Stimulated activated CD8-positive, alpha-beta memory T cell treated with anti-CD3 and anti-CD28 coated beads, Interleukin-12 subunit alpha, Interleukin-12 subunit beta, amount 100 ng/mL, for 24 hours (primary cell): ENCODE data around the gene AFG1L.
"Not testable (repeated sequence)": the region's sequence is repeated elsewhere in the genome, so short reads cannot be mapped to it uniquely, and the experiment has no call there.

Source experiments
- DNase-seq: peaks from one replicate; pipeline ENCODE4 v3.0.0-alpha.2; 2020; ENCODE audit errors: extremely low read depth

Gene AFG1L

DNA sequence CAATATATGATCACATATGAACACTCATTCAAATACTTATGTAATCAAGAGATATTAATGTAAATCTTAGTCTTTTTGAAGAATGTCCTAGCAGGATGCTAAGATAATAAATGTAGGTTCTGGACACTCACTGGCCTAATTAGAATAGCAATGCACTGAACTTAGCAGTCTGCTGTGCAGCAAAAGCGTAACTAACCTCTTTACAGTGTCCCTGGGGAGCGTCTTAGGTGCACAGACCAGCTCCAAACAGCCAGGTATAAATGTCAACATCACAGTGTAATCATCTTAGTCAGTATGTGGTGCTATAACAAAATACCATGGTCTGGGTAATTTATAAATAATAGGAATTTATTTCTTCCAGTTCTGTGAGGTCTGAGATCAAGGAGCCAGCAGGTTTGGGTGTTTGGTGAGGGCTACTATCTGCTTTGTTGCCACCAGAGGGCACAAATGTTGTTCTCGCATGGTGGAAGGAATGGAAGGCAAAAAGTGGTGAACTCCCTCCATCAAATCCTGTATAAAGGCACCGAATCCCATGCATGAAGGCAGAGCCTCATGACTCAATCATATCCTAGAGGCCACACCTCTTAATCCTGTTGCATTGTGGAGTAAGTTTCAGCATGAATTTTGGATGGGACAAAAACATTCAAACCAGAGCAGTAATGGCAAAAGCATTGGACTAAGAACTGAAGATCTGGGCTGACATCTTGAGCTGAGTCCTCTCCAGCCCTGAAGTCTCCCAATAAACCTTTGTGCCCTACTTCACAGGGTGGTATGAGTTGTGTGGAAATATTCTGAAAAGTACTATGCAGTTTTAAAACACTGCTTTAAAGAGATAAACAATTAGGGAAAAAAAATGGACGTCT is 224.1 kb downstream of the AFG1L start:
- no peak for DNase-seq

DNA sequence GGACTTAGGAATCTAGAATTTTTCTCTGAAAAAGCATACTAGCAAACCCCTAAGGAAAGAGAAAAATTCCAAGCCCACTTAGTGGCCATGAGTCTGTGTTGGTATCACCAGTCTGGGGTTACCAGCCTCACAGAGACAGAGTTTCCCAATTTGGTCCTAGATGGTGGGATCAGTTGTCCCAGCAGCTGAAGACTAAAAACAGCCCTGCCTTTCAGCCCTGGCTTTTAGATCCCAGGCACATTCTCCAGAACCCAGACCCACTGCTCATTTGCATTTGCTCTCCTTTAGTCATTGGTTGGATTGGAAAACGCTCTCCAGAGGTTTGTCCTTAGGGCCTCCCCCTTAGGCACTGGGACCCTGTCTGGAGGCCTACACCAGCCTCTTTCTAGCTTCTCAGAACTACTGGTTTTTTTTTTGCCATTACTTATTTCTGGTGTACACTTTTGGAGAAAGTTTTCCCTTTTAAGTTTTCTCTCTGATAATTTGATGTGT is 226.8 kb downstream of the AFG1L start:
- no peak for DNase-seq

DNA sequence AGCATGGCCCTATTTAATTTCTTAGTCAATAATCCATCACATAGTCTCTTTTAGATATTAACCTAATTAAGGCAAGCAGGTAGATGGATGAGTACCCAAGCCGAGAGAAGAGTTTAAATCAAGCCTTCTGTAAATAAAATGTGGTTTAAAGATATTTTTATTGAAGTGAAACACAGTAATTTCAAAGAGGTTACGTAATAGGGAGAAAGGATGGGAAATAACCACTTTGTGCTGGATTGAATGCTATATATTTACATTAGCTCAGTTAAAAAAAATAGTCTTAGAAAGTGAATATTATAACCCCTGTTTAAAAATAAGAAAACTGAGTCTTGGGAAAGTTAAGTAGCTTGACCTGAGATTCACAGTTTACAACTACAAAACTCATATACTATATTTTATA is 228.8 kb downstream of the AFG1L start:
- no peak for DNase-seq

DNA sequence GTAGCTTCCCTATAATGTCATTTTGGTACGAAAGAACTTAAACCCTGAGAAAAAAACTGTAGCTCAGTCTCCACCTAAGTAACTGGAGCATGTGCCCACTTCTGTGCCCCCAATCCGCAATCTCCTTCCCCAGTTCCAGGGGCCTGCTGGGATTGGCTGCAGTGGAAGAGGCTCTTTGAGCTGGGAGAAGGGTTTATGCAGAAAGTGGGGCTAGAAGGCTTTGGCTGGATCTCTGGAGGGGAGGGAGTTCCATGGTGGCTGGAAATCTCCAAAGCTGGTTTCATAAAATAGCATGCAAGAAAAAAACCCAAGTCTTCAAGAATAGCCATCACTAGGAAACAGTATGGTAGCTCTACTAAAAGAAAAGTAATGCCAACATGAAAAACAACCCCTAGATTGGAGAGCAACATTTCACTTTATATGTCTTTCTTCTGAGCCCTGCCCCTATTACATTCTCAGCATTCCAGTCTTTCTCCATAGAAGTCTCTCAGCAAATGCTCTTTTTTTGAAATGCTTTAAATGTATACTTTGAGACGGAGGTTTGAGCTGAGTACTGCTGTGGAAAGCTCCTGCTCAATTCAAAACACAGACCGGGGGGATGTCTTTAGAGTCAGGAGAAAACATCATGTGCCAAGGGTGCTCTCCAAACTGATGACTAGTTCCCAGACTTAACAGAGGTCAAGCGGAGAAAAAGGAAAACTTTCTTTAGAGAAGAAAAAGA is 229.8 kb downstream of the AFG1L start:
- no peak for DNase-seq

DNA sequence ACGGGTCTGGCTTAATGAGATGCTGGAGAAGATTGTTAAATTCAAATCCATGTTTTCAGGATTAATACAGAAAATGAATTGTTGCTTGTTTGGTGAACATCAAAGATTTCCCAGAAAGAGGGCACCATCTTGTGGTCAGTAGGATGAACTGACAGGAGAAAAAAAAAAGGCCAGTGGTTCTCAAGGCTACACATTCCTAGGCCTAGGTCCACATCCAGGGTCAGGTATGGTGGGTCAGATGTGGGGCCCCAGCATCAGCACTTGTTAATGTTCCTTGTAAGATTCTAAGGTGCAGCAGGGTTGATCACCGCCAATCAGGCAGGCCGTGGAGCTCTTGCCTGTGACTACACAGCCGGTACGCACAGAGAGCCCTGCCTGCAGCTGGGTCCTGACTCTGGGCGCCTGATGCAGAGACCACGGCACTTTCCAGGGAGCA is 231.9 kb downstream of the AFG1L start:
- DNase-seq = no peak

DNA sequence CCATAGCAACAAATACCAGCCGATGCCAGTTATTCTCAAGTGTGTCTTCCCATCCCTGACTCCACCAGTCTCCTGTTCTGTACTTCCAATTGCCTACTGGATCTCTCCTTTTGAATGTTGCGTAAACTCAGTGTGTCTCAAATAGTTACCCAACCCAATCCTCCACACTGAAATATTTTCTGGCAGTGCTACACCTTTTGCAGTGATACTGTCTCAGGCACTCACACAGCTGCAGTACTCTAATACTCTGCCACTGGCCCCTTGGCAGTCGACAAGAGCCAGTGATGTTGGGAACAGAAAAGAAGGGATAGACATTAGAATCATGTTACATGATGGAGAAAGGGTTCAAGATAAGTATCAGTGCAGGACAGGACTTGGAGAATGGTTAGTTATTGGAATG is 234.0 kb downstream of the AFG1L start:
- no peak for DNase-seq

DNA sequence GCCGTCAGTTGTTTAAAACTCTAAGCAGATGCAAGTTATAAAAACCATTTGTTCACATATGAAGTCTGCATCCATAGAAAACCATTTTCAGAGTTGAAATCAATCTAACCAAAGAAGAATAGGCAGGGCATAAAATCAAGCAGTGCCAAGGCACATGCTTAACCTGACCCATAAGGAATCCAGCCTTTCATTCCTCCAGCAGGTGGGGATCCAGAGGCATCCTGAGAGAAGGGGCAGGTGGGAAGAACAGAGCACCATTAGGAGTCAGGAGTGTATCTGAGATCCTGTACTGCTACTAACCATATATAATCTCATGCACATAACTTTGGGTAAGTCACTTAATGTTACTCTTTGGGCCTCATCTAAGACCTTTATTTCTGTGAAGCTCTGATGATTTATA is 236.5 kb downstream of the AFG1L start:
- no peak for DNase-seq

DNA sequence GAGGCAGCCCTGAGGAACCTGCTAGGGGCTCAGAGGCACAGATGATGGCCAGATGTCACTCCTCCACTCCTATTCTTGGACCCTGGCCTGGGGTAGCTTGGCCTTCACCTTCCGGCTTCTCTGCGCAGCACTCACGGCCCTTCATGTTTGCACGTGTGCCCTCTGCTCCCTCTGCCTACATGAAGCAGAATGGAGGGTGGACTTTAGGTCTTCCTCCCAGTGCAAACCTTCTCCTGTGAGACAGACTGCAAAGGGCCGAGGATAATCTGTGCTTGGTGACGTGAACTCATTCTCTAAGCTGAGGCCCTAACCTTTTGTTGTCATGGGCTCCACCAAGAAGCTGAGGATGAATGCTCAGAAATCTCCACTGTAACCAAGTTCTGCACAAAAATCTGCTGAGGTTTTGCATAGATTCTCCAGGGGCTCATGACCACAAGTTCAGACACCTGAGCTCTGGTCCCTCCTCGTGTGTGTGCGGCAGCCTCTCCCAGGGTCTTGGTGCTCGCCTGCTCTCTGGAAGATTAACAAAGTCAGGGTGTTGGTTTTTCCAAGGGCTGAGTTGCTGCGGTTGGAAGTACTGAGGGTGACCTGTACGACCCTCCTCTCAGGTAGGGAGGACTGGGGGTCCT is 240.4 kb downstream of the AFG1L start:
- no peak for DNase-seq

DNA sequence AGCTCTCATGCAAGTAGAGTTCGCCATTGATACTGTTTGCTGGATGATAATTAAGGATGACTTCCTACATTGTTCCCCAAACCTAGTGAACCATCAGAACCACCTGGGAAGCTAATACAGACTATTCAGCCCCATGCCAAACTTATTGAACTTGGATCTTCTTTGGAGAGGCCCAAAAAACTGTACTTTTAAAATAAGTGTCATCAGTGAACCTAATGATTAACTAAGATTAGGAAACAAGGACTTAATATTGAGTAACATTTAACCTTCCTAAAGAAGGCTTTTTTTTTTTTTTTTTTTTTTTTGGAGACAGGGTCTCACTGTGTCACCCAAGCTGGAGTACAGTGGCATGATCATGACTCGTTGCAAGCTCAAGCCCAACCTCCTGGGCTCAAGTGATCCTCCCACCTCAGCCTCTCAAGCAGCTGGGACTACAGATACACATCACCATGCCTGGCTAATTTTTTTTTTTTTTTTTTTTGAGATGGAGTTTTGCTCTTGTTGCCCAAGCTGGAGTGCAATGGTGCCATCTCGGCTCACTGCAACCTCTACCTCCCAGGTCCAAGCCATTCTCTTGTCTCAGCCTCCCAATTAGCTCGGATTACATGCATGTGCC is 241.2 kb downstream of the AFG1L start:
- not testable (repeated sequence) for DNase-seq

DNA sequence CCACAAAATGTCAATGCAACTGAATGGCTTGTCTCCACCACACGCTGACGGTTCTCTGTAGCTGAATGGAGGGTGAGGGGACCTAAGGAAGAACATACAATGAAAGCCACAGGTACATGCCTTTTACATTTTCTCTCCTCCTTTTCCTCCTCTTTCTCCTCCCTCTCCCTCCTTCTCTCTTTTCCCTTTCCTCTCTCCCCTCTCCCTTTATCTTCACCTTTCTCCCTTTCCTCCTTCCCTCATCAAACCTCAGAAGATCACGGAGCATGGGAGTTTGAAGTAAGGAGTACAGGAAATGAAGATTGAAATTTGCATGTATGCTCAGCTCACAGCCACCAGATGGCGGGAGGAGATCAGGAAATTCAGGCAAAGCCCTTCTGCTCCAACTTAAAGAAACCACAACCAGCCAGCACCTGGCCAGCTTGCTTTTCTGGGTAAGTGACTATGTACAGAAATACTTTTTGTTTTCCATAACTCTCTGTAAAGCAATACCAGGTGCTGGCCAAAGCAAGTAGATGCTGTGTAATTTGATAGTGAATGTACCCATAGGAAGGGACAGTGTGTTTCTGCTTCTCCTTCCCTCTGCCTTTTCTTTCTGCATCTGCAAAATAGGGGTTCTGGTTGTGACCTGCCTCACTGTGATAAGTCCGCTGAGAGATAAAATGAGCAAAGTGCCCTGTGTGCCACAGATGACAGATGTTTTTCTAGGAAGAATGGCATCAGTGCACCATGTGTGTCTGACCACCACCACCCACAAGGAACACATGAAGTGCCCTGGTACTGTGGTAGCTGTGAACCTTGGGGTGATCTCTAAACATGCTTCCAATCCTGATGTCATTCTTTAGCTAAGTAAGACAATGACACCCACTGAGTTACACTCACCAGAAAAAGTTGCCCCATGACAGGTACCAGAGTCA is 247.2 kb downstream of the AFG1L start:
- DNase-seq = no peak

DNA sequence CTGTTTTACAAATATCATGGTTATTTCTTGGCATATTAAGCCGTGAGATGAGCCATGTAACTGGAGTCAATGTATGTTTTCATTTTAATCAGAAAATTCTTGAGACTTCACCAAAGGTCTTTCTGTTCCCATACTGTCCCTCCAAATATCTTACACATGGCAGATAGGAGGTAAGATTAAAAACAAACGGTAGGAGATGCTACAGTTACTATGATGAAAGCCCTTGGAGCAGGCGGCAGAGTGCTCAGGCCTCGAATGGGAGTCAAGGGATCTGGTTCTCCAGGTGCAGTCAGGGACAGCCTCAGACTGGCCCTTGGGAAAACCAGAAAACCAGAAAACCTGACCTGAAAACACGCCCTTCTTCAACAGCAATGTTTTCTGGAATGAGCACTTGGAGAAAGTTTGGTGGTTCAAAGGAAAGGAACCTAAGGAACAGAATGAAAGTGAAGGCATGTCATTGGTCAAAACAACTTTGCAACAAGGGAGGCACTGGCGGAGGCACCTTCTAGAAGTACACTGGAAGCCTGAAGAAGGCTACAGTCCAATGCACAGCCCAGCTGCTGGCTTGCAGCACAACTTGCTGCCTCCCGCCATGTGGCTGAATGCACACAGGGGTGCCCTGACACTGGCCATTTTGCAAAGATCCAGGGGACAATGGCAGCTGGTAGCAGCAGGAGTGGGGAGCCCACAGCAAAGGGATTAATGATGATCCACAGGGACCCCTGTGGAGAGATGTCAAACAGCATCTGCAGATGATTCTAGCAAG is 248.5 kb downstream of the AFG1L start:
- no peak for DNase-seq

DNA sequence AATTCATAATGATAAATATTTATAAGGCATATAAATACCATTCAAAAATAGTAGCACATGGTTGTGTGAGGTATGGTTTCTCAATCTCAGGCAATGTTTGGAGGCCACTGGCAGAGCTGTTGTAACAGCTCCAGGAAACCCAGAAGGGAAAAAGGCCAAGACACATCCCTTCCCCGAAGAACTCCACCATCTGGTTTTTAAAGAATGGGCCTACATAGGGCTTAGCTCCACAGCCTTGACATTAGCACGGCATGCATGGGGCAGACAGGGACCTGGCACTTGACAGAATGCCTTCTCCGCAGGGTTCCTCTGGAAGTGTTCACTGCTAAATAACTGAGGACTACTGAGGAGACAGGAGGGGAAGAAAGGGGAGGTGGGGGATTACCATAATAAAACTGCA is 249.8 kb downstream of the AFG1L start:
- no peak for DNase-seq

DNA sequence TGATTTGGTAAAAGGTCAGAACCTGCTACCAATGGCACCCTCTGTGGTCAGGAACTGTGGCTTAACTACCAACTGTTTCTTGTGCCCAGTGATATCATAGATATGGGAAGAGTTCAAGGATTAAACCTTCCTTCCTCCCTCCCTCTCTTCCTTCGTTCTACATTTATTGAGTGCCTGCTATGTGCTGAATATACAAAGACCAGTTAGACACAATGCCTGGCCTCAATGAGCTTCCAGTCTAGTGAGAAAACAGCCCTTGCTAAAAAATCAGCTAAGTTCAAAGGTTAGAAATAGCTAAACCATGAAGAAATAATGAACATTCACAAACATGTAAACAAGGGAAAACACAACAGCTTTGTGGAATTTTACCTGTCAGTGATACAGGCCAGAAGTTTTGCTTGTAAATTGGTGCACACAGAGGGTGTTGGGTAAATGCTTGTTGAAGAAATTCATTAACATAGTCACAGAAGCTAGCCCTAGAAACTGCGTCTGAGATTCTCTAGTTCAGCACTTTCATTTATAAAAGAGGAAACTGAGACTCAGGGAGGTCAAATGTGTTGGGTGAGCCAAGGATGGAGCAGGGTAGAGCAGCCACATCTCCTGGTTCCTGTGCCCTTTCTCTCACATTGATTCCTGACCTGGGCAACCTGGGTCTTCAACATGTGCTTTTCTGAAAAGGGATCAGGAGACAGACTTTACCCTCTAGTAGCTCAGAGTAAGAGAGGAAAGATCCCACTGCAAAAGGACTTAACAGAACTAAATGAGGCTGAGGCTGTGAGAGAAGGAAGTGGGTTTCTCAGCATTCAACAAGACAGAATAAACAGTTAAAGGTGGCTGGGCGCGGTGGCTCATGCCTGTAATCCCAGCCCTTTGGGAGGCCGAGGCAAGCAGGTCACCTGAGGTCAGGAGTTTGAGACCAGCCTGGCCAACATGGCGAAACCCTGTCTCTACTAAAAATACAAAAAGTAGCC is 251.5 kb downstream of the AFG1L start:
- no peak for DNase-seq

DNA sequence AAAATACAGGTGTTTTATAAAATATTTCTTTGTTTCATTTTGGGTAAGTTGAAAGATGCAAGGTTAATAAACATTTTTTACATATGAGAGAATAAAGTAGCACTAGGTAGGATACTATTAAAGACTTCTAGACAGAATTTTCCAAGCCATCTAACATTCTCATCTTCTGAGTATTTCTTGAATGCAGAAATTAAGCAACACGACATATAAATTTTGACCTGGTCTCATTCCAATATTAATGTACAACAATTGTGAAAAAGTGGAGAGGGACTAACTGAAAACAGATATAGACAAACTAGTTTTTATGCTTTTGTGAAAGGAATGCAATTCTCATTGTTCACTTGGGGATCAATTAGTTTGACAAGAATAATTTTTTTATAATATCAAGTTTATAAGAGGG is 254.4 kb downstream of the AFG1L start:
- DNase-seq = no peak

DNA sequence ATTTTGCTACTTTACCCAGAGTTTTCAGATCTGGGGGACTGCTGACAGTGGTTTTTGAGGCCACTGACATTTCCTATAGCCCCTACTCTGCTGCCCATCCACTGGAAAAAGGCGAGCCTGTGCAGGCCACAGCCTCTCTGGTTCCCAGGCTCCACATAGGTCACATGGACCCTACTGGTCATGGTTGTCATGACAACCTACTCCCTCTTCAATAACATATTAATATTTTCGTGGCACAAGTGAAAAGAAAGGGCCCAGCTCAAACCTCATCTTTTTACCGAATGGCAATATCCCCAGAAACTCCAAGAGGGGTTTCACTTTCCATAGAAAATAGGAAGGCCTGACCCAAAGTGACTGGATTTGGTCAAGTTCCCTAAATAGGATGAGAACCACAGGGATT is 254.9 kb downstream of the AFG1L start:
- no peak for DNase-seq

DNA sequence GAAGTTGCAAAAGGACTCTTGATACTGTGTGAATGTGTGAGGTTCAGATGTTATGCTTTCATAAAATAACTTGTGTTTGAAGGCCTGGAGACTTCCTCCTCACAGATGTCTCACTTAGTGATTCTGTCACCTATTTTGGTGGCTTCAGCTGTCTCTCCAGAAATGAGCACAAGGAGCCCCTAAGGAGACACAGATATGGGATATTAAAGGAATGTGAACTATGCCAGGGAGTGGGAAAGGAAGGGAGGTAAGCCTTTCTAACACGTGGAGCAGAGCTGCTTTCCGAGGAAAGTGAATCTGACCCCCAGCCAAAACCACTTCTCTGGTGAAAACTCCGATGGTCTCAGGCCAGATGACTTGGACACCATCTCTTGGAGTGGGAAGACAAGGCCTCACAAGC is 255.4 kb downstream of the AFG1L start:
- no peak for DNase-seq

DNA sequence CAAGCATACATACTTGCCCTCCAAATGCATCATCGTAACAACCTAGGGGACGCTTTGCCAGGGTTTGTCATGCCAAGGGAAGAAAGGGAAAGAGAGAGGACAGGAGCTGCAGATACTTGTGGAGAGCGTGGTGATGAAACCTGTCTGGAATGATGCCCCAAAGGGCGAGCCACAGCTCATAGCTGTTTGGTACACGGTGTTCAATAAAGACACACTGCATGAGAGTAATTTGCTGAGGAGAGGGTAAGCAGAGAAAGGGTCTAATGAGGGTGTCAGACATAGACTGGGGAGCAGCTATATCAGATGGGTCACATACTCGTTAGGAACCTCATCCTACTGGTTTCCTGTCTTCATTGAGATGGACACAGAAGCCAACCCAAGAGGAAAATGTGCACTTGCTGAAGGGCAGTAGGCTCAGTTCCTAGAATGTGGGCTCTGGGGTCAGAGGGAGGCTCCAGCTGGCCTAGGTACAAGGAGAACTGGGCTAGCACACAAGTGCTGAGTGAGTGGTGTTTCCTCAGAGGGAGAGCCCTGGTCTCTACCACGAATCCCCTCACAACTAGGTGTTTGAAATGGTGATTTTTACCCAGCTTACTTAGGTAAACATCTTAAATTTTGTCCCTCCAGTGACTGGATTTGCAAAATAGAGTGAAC is 260.7 kb downstream of the AFG1L start:
- DNase-seq = no peak

DNA sequence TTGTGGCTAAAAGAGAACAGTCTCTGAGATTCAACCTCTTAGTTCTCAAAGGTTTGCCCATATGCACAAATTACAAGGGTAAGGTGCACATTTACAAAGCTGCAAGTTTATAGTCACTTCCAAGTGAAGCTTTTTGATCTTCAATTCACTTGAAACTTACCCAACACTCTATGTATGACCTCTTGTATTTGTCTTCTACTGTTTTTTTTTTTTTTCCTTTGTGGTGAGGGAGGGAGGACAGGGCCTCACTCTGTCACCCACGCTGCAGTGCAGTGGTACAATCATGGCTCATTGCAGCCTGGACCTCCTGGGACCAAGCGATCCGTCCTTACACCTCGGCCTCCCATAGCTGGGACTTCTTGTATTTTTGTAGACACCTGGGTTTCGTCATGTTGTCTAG is 261.4 kb downstream of the AFG1L start:
- DNase-seq = no peak
